HG03135 (cell line): Measurements from ENCODE around the gene CD151.

Experiments
- ATAC-seq: cut with Tn5 transposase; IDR thresholded peaks from one replicate; pipeline ENCODE4 v1.9.1; 2021; ENCODE audit warnings: mild to moderate bottlenecking, moderate library complexity; ENCODE audit not compliant: unreplicated experiment

CD151 gene

DNA sequence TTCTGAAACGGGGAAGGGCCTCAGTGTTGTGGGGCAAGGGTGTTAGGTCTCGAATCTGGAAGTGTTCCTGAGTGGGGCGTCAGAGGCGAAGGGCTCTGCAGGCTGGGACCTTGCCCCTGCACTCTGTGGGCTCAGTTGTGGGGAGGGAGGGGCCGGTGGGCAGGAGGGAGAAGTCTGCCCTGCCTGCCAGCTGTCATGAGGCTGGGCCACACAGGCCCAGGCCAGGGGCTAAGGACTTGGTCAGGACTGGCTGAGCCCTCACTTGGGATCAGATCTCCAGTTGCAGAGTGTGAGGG, 4.9 kb upstream of the CD151 start, which contains the start of gene CRACR2B:
TSS of gene CRACR2B (plus strand) at position 23 of the 296 bp plus-strand sequence. CDS start 689 bp downstream, outside the sequence.
- no peak for ATAC-seq

DNA sequence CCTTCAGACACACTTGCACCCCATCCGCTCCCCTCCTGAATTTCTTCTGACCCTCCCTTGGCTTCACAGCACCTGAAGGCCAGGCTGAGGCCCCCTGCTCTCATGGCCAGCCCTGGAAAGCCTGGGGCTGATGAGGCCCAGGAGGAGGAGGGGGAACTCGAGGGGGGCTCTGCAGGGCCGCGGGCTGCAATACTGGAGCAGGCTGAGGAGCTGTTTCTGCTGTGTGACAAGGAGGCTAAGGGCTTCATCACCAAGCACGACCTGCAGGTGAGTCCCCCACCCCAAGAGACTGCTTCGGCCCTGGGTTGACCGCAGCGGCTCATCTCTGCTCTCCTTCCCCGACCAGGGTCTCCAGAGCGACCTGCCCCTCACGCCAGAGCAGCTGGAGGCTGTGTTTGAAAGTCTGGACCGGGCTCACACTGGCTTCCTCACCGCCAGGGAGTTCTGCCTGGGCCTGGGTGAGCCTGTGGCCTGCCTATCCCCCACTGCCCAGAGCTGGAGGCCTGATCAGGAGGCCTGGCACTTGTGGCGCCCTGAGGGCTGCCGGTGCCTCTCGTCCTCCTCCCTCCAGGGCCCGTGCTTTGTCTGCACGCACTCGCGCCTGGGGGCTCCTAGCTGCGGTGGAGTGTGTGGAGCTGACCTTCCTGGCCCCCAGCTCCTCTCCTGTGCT, 4.1 kb upstream of the CD151 start:
- ATAC-seq, result no peak

DNA sequence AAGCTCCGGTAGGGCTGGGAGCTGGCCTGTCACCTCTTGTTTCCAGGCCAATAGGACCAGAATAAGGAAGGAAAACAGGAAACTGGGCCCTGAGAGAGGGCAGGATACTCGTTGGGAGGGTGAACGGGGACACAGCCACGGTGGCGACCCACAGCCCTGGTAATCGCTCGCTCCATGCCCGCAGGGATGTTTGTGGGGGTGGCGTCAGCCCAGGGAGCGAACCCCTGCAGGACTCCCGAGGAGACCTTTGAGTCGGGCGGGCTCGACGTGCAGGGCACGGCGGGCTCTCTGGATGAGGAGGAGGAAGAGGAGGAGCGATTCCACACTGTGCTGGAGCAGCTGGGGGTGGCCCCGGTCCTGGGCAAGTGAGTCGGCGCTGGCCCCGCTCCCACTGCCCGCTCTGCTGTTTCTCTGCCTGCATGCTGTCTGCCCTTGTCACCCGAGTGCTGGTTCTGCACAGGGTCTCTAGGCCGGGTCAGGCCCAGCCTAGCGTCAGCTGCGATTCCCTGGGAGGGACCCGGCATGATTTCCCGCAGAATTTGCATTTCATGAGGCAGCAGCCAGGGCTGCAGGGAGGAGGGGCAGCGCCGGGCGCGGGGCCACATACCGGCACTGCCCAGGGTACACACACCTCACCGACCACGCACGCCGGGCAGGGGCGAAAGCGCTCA, 3.4 kb upstream of the CD151 start:
- no peak for ATAC-seq

DNA sequence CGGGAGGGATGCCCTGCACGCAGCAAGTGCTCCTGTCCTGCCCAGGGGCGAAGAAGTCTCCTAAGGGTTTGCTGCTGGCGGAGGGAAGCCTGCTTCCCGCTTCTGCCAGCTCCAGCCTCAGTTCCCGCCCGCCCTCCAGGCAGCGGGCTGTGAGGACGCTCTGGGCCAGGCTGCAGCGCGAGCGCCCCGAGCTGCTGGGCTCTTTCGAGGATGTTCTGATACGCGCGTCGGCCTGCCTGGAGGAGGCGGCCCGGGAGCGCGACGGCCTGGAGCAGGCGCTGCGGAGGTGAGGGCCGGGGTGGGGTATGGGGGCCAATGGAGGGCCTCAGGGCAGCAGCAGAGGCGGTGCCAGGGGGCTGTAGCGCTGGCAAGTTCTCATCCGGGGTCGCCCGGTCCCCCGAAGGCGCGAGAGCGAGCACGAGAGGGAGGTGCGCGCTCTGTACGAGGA, 2.9 kb upstream of the CD151 start:
- ATAC-seq, result no peak

DNA sequence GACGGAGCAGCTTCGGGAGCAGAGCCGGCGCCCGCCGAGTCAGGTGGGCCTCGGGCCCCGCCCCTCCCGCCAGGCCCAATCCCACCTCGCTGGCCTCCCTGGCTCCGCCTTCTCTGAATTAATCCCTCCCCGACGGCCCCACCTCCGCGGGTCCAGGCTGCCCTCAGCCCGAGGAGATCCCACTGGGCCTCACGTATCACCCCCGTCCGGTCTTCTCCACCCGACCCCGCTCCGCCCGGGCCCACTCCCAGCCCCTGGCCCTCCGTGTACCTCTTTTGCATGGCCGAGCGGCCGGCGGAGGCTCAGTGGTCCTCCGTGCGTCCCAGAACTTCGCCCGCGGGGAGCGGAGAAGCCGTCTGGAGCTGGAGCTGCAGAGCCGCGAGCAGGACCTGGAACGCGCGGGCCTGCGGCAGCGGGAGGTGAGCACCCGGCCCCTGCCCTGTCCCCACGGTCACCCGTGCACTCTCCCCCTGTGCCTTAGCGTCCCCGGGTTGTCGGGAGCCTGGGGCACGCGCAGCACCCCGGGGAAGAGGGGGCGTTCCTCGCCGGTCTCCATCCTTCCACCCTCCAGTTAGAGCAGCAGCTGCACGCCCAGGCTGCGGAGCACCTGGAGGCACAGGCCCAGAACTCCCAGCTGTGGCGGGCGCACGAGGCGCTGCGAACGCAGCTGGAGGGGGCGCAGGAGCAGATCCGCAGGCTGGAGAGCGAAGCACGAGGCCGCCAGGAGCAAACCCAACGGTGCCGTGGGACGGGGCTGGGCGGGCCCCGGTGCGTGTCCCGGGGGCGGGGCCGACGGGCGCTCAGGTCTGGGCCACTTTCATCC, 2.2 kb upstream of the CD151 start:
- no peak for ATAC-seq

DNA sequence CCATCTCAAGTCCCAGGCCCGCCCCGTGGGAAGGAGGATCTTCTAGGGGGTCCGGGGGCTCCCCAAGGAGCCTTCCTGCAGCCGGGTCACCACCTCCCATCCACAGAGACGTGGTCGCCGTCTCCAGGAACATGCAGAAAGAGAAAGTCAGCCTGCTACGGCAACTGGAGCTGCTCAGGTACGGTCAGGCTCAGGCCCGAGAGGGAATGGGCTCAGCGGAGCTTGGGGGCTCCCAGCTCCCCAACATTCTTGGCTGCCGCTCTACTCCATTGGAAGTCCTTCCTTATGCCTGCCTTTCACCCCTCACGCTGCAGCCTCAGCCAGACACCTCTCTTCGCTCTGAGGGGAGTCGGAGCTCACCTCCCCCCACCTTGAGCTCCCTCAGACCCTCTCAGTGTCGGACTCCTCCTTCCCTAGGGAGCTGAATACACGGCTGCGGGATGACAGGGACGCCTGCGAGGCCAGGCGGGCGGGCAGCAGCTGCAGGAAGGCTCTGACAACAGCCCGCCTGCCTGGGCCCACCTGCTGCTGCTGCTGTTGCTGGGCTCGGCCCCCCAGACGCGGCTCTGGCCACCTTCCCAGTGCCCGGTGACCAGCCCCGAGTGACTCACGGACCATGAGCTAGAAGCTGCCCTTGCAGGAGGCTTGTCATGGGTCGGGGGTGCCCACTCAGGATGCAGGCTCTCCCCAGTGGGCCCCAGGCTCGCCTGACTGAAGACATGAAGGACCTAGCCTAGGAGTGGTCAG, 1.5 kb upstream of the CD151 start:
- no peak for ATAC-seq

DNA sequence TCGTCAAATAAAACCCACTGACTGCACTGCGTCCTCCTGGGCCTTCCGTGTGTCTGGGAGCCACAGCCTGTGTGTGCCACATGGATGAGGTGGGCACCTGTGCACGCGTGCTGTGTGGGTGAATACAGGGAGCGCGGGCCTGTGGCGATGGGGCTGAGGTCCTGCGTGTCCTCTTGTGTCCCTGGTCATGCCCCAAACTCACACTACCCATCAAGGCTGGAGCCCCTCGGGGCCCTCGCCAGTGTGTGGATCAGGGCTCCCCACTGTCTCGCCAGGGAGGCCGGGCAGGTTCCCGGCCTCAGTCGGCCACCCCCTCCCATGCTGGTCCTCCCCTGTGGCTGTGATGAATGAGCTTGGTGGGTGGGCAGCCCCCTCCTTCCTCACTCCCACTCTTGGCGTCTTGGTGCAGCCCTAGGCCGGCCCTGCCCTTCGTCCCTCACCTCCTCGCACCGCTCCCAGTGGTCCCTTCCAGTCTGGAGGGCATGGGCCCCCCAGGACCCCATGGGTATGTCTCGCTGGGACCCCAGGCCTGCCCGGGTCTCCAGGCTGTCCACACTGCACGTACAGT, 707 bp upstream of the CD151 start:
- ATAC-seq, result no peak

DNA sequence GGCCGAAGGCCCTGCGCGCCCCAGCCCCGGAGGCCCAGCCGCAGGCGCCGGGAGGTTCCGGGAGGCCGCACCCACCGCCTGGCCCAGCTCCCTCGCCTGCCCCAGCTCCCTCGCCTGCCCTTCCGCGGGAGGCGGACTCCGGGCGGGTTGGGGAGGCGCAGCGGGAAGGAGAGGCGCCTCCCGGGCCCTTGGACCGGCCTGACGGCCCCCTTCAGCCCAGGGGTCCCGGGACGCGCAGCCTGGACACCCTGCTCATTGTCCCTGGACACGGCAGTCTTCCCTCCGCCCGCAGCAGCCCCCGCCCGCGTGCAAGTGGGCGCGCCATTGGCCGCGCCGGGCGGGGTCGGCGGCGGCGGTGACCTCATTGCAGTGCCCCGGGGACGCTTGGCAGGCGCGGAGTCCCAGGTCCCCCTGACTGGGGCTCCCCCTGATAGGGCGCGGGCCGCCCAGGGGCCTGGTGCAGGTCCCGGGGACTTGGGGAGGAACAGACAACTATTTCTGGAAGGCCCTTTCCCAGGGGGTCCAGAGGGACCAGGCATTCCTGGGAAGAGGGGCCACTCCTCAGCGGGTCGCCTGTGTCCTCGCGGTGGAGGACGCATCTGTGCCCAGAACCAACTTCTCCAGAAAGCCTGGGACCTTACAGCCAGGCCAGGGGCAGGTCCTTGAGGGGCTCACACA, 501 bp downstream of the CD151 start:
- no peak for ATAC-seq

DNA sequence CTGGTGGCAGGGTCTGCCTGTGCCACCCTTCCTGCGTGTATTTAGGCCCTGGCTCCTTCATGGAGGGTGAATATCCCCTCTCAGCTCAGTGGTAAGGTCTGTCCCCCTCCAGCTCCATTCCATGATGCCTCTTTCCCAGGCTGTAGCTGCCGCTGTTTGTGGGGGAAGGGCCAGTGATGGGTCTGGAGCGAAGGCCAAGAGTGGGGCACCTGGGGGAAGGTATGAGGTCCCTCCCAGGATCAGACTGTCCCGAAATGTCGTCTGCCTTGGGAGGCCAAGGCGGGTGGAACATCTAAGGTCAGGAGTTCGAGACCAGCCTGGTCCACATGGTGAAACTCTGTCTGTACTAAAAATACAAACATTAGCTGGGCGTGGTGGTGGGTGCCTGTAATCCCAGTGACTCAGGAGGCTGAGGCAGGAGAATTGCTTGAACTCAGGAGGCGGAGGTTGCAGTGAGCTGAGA, 1.1 kb downstream of the CD151 start:
- ATAC-seq, result no peak

DNA sequence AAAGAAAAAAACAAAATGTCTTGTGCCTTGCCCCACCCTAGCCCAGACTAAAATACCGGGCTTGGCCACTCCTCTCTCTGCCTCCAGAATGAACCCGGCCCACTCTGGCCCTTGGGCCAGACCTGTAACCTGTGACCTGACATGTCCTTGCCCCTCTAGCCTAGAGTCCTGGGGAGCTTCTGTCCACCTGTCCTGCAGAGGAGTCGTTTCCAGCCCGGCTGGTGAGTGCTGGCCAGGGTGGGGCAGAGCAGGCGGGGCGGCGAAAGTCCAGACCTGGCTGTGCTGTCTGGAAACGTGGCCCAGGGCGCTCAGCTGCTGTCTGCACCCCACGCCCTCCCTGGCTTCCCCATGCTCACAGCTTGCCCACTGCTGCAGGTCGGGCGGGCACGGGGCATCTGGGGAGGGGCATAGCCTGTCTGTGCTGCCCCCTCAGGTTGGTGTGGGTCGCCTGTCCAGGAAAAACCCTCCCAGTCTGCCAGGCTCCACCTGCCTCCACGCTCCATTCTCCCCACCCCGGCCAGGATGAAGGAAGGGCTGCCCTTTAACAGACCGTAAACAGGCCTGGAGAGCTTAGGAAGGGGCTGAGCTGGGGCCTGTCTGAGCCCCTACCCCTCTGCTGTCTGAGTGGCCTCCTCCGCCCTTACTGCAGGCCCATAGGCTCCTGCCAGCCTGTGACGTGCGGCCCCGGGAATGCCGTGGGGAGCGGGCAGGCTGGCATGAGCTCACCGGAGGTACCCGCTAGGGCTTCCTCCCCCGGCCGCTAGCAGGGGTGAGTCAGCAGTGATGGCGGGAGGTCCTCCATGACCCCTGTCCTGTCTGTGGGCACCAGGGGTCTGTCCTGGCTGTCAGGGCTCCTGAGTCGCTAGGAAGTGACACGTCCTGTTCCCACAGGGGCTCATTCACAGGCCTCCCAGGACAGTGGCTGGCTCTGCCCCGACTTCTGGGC, 1.9 kb downstream of the CD151 start:
- no peak for ATAC-seq

DNA sequence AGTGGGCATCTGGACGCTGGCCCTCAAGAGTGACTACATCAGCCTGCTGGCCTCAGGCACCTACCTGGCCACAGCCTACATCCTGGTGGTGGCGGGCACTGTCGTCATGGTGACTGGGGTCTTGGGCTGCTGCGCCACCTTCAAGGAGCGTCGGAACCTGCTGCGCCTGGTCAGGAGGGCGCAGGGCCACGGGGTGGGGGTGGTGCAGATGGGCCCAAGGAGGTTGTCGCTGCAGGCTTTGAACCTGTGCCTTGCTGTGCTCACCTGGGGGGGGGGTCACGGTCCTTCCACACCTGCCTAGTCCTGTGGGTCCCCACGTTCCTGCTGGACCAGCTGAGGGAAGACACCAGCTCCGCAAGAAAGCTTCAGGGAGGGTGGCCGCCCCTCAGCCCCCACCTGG, 3.5 kb downstream of the CD151 start:
- ATAC-seq, result no peak

DNA sequence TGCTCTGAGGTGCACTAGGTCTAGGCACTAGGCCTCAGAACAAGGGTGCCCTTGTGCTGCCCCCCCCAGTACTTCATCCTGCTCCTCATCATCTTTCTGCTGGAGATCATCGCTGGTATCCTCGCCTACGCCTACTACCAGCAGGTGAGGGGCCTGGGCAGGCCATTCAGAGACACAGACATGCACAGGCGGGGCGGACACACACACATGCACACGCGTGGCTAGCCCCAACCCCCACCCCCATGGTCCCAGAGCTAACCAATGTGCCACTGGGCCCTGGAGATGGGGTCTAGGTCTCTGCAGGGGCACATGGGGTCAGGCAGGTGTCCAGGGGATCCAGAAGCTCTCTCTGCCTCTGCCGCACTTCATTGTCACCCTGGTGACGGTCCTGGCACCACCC, 3.9 kb downstream of the CD151 start:
- ATAC-seq, result no peak

DNA sequence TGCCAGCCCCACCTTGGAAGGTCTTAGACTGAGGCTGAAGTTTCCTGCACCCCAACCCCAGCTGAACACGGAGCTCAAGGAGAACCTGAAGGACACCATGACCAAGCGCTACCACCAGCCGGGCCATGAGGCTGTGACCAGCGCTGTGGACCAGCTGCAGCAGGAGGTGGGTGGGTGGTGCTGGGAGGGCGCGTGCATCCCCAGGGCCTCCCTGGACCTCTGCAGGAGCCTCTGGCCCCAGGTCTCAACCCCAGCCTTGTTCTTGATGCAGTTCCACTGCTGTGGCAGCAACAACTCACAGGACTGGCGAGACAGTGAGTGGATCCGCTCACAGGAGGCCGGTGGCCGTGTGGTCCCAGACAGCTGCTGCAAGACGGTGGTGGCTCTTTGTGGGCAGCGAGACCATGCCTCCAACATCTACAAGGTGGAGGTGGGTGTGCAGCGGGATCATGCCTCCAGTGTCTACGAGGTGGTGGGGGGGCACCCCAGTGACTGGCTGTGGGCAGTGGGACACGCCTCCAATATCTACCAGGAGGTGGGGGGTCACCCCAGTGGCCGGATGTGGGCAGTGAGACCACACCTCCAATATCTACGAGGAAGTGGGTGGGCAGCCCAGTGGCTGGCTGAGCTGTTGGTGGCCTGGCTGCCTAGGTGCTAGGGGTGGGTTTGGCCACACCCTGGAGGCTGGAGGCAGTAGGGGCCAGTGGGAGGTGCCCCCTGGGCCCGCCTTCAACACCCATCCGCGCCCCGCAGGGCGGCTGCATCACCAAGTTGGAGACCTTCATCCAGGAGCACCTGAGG, 4.6 kb downstream of the CD151 start:
- ATAC-seq, result no peak

DNA sequence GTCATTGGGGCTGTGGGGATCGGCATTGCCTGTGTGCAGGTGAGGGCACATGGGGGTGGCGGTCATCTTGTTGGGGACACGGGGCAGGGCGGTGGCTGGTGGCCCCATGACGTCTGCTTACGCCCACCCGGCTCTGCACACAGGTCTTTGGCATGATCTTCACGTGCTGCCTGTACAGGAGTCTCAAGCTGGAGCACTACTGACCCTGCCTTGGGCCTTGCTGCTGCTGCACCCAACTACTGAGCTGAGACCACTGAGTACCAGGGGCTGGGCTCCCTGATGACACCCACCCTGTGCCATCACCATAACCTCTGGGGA, 5.2 kb downstream of the CD151 start:
- ATAC-seq, result no peak

DNA sequence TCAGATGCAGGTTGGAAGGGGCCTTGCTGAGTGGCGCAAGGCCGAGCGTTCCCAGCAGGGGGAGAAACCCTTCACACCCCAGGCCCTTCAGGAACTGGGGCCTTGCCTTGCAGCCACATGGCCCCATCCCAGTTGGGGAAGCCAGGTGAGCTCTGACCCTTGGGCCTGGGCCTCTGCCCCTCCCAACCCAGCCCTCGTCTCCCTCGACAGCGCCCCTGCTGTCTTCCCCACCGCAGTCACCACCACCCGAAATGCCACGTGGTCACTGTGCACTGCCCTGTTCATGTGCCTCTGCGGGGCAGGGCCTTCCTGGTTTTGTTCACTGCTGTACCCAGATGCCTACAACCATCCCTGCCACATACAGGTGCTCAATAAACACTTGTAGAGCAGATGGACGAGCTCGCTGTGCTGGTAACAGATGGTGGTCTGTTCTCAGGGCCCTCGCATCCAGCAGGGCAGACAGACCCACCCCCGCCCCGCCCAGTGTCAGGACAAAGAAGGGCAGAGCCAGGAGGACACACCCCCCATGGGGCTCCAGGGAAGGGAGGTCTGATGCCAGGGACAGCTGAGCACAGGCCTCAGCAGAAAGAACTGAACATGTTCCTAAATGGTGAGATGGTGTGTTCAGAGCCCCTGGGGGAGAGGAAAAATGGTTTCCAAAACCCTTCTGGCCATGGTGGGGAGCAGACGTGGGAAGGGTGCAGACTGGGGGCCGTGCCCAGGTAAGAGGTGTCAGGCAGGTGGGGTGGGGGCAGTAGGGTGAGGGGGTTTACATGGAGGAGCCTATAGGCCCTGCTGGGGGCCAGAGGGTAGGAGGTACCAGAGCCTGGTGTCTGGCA, 5.9 kb downstream of the CD151 start:
- ATAC-seq, result no peak

DNA sequence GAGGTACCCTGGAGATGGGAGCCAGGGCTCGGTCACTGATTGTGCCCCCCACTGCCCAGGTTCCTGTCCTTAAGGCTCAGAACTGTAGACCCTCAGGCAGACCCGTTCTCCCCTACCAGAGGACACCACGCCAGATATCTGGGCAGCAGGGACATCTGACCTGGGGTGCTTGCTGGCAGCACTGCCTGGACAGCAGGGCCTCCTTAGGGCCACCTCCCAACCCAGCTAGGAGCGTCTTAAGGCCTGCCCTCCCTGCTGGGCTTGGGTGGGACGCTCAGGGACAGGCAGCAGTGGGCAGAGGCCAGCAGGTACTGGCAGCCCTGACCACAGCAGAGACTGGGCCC, 6.5 kb downstream of the CD151 start:
- no peak for ATAC-seq

DNA sequence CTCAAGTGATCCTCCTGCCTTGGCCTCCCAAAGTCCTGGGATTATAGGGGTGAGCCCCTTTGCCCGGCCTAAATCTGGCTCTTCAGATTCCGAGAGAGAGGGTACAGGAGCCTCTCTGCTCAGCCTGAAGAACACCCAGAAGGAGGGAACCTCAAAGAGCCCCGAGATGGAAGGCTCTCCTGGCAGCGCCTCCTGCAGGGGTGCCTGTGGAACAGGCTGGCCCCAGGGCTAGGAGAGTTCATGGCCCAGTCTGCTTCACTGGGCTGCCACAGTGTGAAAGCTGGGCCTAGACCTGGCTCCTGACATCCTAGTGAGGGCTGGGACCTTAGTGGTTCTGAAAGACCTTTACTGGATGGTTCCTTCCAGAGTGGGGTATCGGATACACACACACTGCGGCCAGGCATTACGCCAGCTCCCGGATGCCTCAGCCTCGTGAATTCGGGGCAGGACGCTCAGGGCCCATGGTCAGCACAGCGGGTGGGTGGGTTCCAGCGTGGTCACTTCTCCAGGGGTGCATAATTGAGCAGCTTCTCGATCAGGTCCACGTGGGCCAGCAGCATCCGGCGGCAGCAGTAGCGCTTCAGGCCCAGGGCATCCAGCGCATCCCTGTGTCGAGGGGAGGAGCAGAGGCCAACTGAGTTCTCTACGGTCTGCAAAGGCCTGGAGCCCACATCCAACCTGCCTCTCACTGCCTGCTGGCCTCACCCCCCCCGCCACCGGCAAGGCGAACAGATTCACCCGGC, 7.3 kb downstream of the CD151 start:
- ATAC-seq, result no peak
